Neural cell (in vitro differentiated cells): ENCODE results near the gene SNRPA. TPM values are rescaled to one million over a fixed set of nuclear protein-coding genes. Genes with fewer than 3 reads are reported as not detected.

Source experiments
- H2AFZ ChIP-seq: fragments of 200-600, 300-800 bp; sonication (generic), shearing (Covaris generic); 2 replicates; pipeline ENCODE4 v1.6.0; 2014; ENCODE audit warnings: low read depth, mild to moderate bottlenecking, antibody characterized with exemption, low read length, moderate library complexity
- H3F3A ChIP-seq: fragments of 200-600 bp; shearing (Covaris generic); 2 replicates; pipeline ENCODE4 v1.6.1; 2016; ENCODE audit warnings: mild to moderate bottlenecking, moderate library complexity, mixed read lengths, antibody characterized with exemption, low read length; ENCODE audit not compliant: insufficient read depth, poor library complexity, severe bottlenecking
- H3K27ac ChIP-seq: fragments of 200-600, 300-800 bp; sonication (generic), shearing (Covaris generic); 2 replicates; pipeline ENCODE4 v1.5.1; 2014; ENCODE audit warnings: mild to moderate bottlenecking, low read length, moderate library complexity
- H3K27me3 ChIP-seq: fragments of 300-800, 200-600 bp; sonication (generic), shearing (Covaris generic); 2 replicates; pipeline ENCODE4 v1.6.0; 2014; ENCODE audit warnings: mild to moderate bottlenecking, low read depth, low read length, moderate library complexity; ENCODE audit not compliant: insufficient read depth
- H3K36me3 ChIP-seq: fragments of 300-800, 200-600 bp; sonication (generic), shearing (Covaris generic); 2 replicates; pipeline ENCODE4 v1.5.1; 2014; ENCODE audit warnings: mild to moderate bottlenecking, antibody characterized with exemption, low read length, moderate library complexity; ENCODE audit not compliant: insufficient read depth
- H3K4me2 ChIP-seq: fragments of 300-800, 200-600 bp; sonication (generic), shearing (Covaris generic); 2 replicates; pipeline ENCODE4 v1.6.0; 2014; ENCODE audit warnings: mild to moderate bottlenecking, low read length
- H3K4me3 ChIP-seq: fragments of 300-800, 200-600 bp; sonication (generic), shearing (Covaris generic); 2 replicates; pipeline ENCODE4 v1.5.1; 2014; ENCODE audit warnings: mild to moderate bottlenecking, low read length, moderate library complexity
- H3K79me2 ChIP-seq: fragments of 200-600 bp; shearing (Covaris generic); replicated peaks from 2 replicates; pipeline ENCODE4 v1.6.0; 2014; ENCODE audit warnings: mild to moderate bottlenecking, low read length, moderate library complexity; ENCODE audit not compliant: insufficient read depth
- H3K9ac ChIP-seq: fragments of 300-800, 200-600 bp; sonication (generic), shearing (Covaris generic); 2 replicates; pipeline ENCODE4 v1.6.1; 2016; ENCODE audit warnings: mild to moderate bottlenecking, low read length, mixed read lengths
- H3K9me2 ChIP-seq: fragments of 200-600 bp; shearing (Covaris generic); 2 replicates; pipeline ENCODE4 v1.6.1; 2016; ENCODE audit warnings: mild to moderate bottlenecking, low read length, mixed read lengths; ENCODE audit not compliant: insufficient read depth
- H3K9me3 ChIP-seq: fragments of 200-600, 300-800 bp; sonication (generic), shearing (Covaris generic); 2 replicates; pipeline ENCODE4 v1.6.1; 2016; ENCODE audit warnings: mild to moderate bottlenecking, mixed run types, low read length, moderate library complexity, mixed read lengths
- H4K20me1 ChIP-seq: fragments of 200-600 bp; shearing (Covaris generic); 2 replicates; pipeline ENCODE4 v1.6.1; 2016; ENCODE audit warnings: mild to moderate bottlenecking, mixed run types; ENCODE audit not compliant: insufficient read depth
- CTCF ChIP-seq: fragments of 450-650 bp; IDR thresholded peaks from 2 replicates; pipeline ENCODE4 v1.5.1; 2014; ENCODE audit warnings: antibody characterized with exemption, mild to moderate bottlenecking, moderate library complexity; ENCODE audit not compliant: poor library complexity, severe bottlenecking
- EP300 ChIP-seq: fragments of 450-650 bp; conservative IDR thresholded peaks from 2 replicates; pipeline ENCODE4 v1.6.1; 2014; ENCODE audit warnings: antibody characterized with exemption, mild to moderate bottlenecking, moderate library complexity; ENCODE audit not compliant: poor library complexity, severe bottlenecking
- EZH2 ChIP-seq: fragments of 200-600, 300-800 bp; shearing (Covaris generic), sonication (generic); IDR thresholded peaks from 2 replicates; pipeline ENCODE4 v1.6.1; 2014; ENCODE audit warnings: antibody characterized with exemption, low read length, borderline replicate concordance, mild to moderate bottlenecking; ENCODE audit not compliant: insufficient read depth, poor library complexity, severe bottlenecking
- MXI1 ChIP-seq: fragments of 450-650 bp; conservative IDR thresholded peaks from 2 replicates; pipeline ENCODE4 v1.6.1; 2014; ENCODE audit warnings: antibody characterized with exemption, mild to moderate bottlenecking; ENCODE audit not compliant: poor library complexity, severe bottlenecking
- POLR2AphosphoS5 ChIP-seq: IDR thresholded peaks from 2 replicates; pipeline ENCODE4 v1.6.1; 2012
- RAD21 ChIP-seq: fragments of 450-650 bp; conservative IDR thresholded peaks from 2 replicates; pipeline ENCODE4 v1.6.1; 2014; ENCODE audit warnings: antibody characterized with exemption, mild to moderate bottlenecking, moderate library complexity
- REST ChIP-seq: IDR thresholded peaks from 2 replicates; pipeline ENCODE4 v1.6.1; 2012; ENCODE audit warnings: borderline replicate concordance
- SMC3 ChIP-seq: fragments of 450-650 bp; conservative IDR thresholded peaks from 2 replicates; pipeline ENCODE4 v1.6.1; 2014; ENCODE audit warnings: antibody characterized with exemption, mild to moderate bottlenecking, moderate library complexity; ENCODE audit not compliant: poor library complexity
- TAF1 ChIP-seq: IDR thresholded peaks from 2 replicates; pipeline ENCODE4 v1.6.1; 2012; ENCODE audit warnings: low read depth
- polyA plus RNA-seq: library from polyadenylated mRNA; depleted of rRNA; stranded (reverse); fragments of >200 nt; gene quantifications from 2 replicates; pipeline ENCODE4 v1.2.3, GENCODE V29; 2014

Gene SNRPA
- polyA plus RNA-seq, 1 donor from 2014 or later: 29.9 TPM

GRCh38 chr19:40740747-40741146 lies 10.3 kb upstream of the SNRPA start:
- no peaks in the 10 kb centered on the region for H3K9me3 ChIP-seq
- H4K20me1 ChIP-seq: no peaks in the 10 kb centered on the region
- H3F3A ChIP-seq: no peaks in the 10 kb centered on the region
- H3K9ac ChIP-seq: no peak overlapping the region
- H3K79me2 ChIP-seq: no peaks in the 10 kb centered on the region
- H2AFZ ChIP-seq: no peak overlapping the region
- H3K4me3 ChIP-seq: no peak overlapping the region
- TF ChIP-seq SMC3: no peak
- TF ChIP-seq EP300: no peak
- no peak for TF ChIP-seq TAF1
- no peak for TF ChIP-seq CTCF
- TF ChIP-seq REST: no peak
- TF ChIP-seq RAD21: no peak
- TF ChIP-seq EZH2: no peak
- no peak for TF ChIP-seq MXI1
- TF ChIP-seq POLR2AphosphoS5: no peak
- H3K27ac ChIP-seq: no peak overlapping the region
- H3K4me2 ChIP-seq: no peak overlapping the region
- no peaks in the 10 kb centered on the region for H3K36me3 ChIP-seq
- H3K27me3 ChIP-seq: no peaks in the 10 kb centered on the region
- H3K9me2 ChIP-seq: no peaks in the 10 kb centered on the region

GRCh38 chr19:40741527-40742390 lies 9.2 kb upstream of the SNRPA start:
- Histone ChIP-seq H3K9me3 (no peaks in the 10 kb centered on the region), H2AFZ (no peak overlapping the region), H3K79me2 (no peaks in the 10 kb centered on the region), H3K4me3 (no peak overlapping the region), H3F3A (no peaks in the 10 kb centered on the region), H4K20me1 (no peaks in the 10 kb centered on the region), H3K9ac (no peak overlapping the region), H3K4me2 (no peak overlapping the region), H3K36me3 (no peaks in the 10 kb centered on the region), H3K9me2 (no peaks in the 10 kb centered on the region), H3K27ac (no peak overlapping the region), H3K27me3 (no peaks in the 10 kb centered on the region)
- TF ChIP-seq RAD21 (no peak), CTCF (no peak), EZH2 (no peak), SMC3 (no peak)
